ENCODE results near the gene TMEM258. TPM values are rescaled to one million over a fixed set of nuclear protein-coding genes. Genes with fewer than 3 reads are reported as not detected.

The TMEM258 gene
- total and polyA plus RNA-seq, 2 experiments from 2014 or later: 71.3 to 519 TPM

DNA sequence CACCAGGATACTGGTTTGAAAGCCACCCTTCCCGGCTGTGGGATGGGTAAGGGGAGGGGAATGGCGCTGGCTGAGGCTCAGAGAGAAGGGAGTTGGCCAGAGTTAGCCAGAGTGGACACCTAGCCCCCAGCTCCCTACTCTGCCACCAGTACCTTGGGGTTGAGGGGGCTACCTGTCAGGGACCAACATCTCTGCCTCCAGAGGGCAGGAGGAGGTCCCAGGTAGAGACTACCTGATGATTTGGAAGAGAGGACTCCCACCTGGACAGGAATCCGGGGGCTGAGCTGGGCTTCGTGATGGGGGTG is 36.3 kb downstream of the TMEM258 start:
- Mint-ChIP-seq H3K36me3 (ENCODE audit: low read depth) (no peaks in the 10 kb centered on the region; the same call in 2 of the 3 replicates), H3K9me3 (no peaks in the 10 kb centered on the region), H3K4me1 (peaks cover 26% of the 10 kb centered on the region), H3K27me3 (ENCODE audit: insufficient read depth, low read depth, poor library complexity) (peaks cover 28% of the 10 kb centered on the region), H3K27ac (no peak overlapping the region), H3K4me3 (no peak overlapping the region)
- no peak for ATAC-seq
- no peak overlapping the region for H2AFZ ChIP-seq
- TF ChIP-seq POLR2AphosphoS5 (IDR thresholded peaks at IDR 0.05; ENCODE audit: low read depth) (no peak), JUNB (IDR thresholded peaks at IDR 0.05; ENCODE audit: unreplicated experiment) (no peak), NANOG (IDR thresholded peaks at IDR 0.05; ENCODE audit: borderline replicate concordance) (no peak), STAT1 (IDR thresholded peaks at IDR 0.05; ENCODE audit: unreplicated experiment) (no peak), CTCF (conservative IDR thresholded peaks at IDR 0.05; ENCODE audit: low read depth in 2 of 2) (no peak), EZH2 (IDR thresholded peaks at IDR 0.05; ENCODE audit: low read depth, unreplicated experiment) (no peak), CREB1 (CRISPR knock-in tag; IDR thresholded peaks at IDR 0.05; ENCODE audit: low read depth) (no peak), ZNF331 (CRISPR knock-in tag; IDR thresholded peaks at IDR 0.05; ENCODE audit: low read depth) (no peak)
- TF ChIP-seq, protein P1, sequence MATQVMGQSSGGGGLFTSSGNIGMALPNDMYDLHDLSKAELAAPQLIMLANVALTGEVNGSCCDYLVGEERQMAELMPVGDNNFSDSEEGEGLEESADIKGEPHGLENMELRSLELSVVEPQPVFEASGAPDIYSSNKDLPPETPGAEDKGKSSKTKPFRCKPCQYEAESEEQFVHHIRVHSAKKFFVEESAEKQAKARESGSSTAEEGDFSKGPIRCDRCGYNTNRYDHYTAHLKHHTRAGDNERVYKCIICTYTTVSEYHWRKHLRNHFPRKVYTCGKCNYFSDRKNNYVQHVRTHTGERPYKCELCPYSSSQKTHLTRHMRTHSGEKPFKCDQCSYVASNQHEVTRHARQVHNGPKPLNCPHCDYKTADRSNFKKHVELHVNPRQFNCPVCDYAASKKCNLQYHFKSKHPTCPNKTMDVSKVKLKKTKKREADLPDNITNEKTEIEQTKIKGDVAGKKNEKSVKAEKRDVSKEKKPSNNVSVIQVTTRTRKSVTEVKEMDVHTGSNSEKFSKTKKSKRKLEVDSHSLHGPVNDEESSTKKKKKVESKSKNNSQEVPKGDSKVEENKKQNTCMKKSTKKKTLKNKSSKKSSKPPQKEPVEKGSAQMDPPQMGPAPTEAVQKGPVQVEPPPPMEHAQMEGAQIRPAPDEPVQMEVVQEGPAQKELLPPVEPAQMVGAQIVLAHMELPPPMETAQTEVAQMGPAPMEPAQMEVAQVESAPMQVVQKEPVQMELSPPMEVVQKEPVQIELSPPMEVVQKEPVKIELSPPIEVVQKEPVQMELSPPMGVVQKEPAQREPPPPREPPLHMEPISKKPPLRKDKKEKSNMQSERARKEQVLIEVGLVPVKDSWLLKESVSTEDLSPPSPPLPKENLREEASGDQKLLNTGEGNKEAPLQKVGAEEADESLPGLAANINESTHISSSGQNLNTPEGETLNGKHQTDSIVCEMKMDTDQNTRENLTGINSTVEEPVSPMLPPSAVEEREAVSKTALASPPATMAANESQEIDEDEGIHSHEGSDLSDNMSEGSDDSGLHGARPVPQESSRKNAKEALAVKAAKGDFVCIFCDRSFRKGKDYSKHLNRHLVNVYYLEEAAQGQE (IDR thresholded peaks at IDR 0.05; ENCODE audit: unreplicated experiment): no peak
- peaks cover 27% of the 10 kb centered on the region for H3K27me3 ChIP-seq (ENCODE audit: insufficient read depth)
- H3K4me2 ChIP-seq: no peak overlapping the region
- no peak for DNase-seq (ENCODE audit: low spot score)
- H3K4me3 ChIP-seq: no peak overlapping the region
- no peaks in the 10 kb centered on the region for H3K9me2 ChIP-seq (ENCODE audit: insufficient read depth)
- H3K4me1 ChIP-seq (ENCODE audit: insufficient read depth): peaks cover 12% of the 10 kb centered on the region; the same call in 1 of the 2 replicates
- H3F3A ChIP-seq (replicated peaks; ENCODE audit: low read depth): peaks cover under 1% of the 10 kb centered on the region; the same call in 1 of the 2 replicates
- no peaks in the 10 kb centered on the region for H3K79me2 ChIP-seq (replicated peaks; ENCODE audit: insufficient read depth)
- H3K27ac ChIP-seq (ENCODE audit: low read depth): no peak overlapping the region
- no peaks in the 10 kb centered on the region for H3K36me3 ChIP-seq (ENCODE audit: insufficient read depth)
- H4K20me1 ChIP-seq (replicated peaks; ENCODE audit: insufficient read depth): peaks cover 3% of the 10 kb centered on the region; the same call in 1 of the 2 replicates

Measured in GM23338 (cell line).